Measurements from ENCODE around the gene DTX4. TPM values are rescaled to one million over a fixed set of nuclear protein-coding genes. Genes with fewer than 3 reads are reported as not detected.

DTX4 gene
- total RNA-seq, 6 experiments from 2014 or later, result 10.8 to 49.1 (median 22.6) TPM

DNA sequence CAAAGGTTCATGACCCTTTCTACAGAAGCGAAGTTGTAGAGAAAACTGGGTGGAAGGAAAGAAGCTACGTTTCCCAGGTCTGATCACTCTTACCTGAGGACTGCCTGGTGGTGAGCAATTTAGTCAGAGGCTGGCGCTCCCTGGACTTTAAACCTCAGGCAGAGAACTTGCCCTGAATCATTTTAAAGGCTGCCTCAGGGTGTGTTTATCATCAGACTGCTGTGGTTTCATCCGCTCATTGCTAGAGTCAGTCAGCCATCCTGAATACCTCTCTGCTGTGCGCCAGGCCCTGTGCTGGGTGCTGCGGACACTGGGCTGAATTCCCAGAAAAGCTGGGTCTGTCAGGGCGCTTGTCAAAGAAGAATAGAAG is 2.7 kb downstream of the DTX4 start:
- intact Hi-C loops (cut with DNase I), result loop anchor here in 1 of 2 donors (5.0 kb wide), 1 partner anchor 33 kb away; no protein-coding TSS in a partner anchor
- peak overlapping the region; percentile 0 to 74 (median 15) for H3K4me3 ChIP-seq
- peaks cover 0 to 34% (median 11%) of the 10 kb centered on the region in 4 donors for H3K4me1 ChIP-seq
- DNase-seq, result peak in 2 of 3 donors; percentile 57 to 62
- WGBS (ENCODE audit: insufficient coverage, low coverage, low lambda C conversion rate, missing lambda C conversion rate), result 23% methylated on average over 2 of the region's 7 CpGs
- no peaks in the 10 kb centered on the region for H3K36me3 ChIP-seq
- peak overlapping the region; percentile 78 to 91 (median 79) for H3K27ac ChIP-seq
- no peaks in the 10 kb centered on the region for H3K9me3 ChIP-seq
- ATAC-seq, result peak; percentile 22 to 57 (median 49)
- H3K27me3 ChIP-seq, result no peaks in the 10 kb centered on the region
- peak; percentile 49 for TF ChIP-seq POLR2A (IDR thresholded peaks at IDR 0.05)
- TF ChIP-seq, protein P1, sequence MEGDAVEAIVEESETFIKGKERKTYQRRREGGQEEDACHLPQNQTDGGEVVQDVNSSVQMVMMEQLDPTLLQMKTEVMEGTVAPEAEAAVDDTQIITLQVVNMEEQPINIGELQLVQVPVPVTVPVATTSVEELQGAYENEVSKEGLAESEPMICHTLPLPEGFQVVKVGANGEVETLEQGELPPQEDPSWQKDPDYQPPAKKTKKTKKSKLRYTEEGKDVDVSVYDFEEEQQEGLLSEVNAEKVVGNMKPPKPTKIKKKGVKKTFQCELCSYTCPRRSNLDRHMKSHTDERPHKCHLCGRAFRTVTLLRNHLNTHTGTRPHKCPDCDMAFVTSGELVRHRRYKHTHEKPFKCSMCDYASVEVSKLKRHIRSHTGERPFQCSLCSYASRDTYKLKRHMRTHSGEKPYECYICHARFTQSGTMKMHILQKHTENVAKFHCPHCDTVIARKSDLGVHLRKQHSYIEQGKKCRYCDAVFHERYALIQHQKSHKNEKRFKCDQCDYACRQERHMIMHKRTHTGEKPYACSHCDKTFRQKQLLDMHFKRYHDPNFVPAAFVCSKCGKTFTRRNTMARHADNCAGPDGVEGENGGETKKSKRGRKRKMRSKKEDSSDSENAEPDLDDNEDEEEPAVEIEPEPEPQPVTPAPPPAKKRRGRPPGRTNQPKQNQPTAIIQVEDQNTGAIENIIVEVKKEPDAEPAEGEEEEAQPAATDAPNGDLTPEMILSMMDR (IDR thresholded peaks at IDR 0.05), result no peak

DNA sequence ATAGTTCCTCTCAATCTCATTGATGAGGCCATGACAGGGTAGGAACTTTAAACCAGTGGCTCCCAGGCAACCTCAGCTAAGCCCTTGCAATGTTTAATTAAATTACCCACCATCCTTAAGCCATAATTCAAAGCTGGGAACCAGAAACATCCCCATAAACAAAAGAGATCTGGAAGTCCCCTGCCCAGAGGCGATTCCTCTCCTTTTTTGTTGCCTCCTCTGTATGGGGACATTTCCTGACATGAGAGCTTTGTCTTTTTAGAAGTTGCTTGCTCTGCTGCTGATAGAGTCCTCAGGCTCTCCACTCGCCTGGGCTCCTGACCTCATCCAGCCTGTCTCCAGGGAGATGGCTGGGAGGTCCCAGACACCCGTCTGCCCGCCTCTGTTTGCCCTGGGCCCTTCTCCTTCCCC is 3.2 kb downstream of the DTX4 start:
- peak overlapping the region; percentile 78 to 91 (median 79) for H3K27ac ChIP-seq
- peak in 1 of 3 donors; percentile 33 for DNase-seq
- peak overlapping the region in 1 of 3 donors; percentile 74 for H3K4me3 ChIP-seq
- intact Hi-C loops (cut with DNase I), result no loop called here
- 35% methylated on average over 4 of the region's 4 CpGs for WGBS (ENCODE audit: insufficient coverage, low coverage, low lambda C conversion rate, missing lambda C conversion rate)
- TF ChIP-seq POLR2A (IDR thresholded peaks at IDR 0.05), result no peak
- peaks cover 0 to 34% (median 11%) of the 10 kb centered on the region in 4 donors for H3K4me1 ChIP-seq
- no peaks in the 10 kb centered on the region for H3K36me3 ChIP-seq
- H3K9me3 ChIP-seq, result no peaks in the 10 kb centered on the region
- ATAC-seq, result no peak
- no peaks in the 10 kb centered on the region for H3K27me3 ChIP-seq

DNA sequence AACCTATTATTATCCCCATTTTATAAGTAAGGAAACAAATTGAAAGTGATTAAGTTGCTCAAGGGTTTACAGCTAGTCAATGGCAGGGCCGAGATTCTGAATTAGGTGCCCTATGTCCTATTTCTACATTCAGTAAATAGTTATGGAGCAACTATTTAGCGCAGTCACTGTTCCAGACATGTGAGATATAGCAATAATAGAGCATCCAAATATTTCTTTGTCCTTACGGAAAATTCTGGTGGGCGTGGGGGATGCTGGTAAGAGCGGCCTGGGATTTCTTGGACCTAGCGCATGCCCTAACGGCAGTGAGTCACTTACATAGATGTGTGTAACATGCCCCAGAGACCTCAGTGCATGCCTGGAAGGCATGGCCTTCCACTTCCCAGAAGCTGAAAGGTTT is 4.4 kb downstream of the DTX4 start:
- TF ChIP-seq, protein P1 (IDR thresholded peaks at IDR 0.05), result no peak
- TF ChIP-seq POLR2A (IDR thresholded peaks at IDR 0.05), result peak; percentile 5
- Histone ChIP-seq H3K27ac (peak overlapping the region; percentile 78 to 91 (median 79)), H3K36me3 (no peaks in the 10 kb centered on the region), H3K4me3 (no peak overlapping the region), H3K4me1 (peaks cover 0 to 34% (median 11%) of the 10 kb centered on the region in 4 donors), H3K27me3 (no peaks in the 10 kb centered on the region), H3K9me3 (no peaks in the 10 kb centered on the region)
- WGBS (ENCODE audit: insufficient coverage, low coverage, low lambda C conversion rate, missing lambda C conversion rate), result 48% methylated on average over 7 of the region's 7 CpGs
- intact Hi-C loops (cut with DNase I), result no loop called here
- peak in 3 of 4 donors; percentile 5 to 35 (median 19) for ATAC-seq
- peak in 1 of 3 donors; percentile 62 for DNase-seq

DNA sequence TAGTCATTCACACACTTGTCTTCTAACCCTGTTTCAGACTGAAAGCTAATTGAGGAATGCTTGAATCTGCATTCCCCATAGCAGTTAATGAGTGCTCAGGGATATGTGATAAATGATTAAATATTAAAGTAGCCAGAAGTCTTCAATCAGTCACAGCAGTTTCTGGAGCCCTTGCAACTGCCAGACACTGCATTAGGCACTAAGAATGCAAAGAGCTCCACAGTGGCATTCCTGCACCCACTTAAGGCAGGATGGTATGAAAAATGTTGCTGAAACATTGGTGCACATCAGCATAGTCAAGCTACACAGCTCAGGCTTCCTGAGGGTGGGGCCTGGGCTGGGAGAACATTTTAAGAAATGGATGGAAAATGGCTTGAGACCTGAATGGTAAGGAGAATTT is 6.5 kb downstream of the DTX4 start:
- H3K27me3 ChIP-seq, result no peaks in the 10 kb centered on the region
- intact Hi-C loops (cut with DNase I), result no loop called here
- no peak overlapping the region for H3K4me3 ChIP-seq
- H3K4me1 ChIP-seq, result peaks cover 0 to 35% (median 11%) of the 10 kb centered on the region in 4 donors
- ATAC-seq (no peak), DNase-seq (no peak)
- peaks cover 0 to 4% (median 2%) of the 10 kb centered on the region in 4 donors for H3K36me3 ChIP-seq
- no peaks in the 10 kb centered on the region for H3K9me3 ChIP-seq
- no peak for TF ChIP-seq POLR2A (IDR thresholded peaks at IDR 0.05)
- no peak overlapping the region for H3K27ac ChIP-seq

DNA sequence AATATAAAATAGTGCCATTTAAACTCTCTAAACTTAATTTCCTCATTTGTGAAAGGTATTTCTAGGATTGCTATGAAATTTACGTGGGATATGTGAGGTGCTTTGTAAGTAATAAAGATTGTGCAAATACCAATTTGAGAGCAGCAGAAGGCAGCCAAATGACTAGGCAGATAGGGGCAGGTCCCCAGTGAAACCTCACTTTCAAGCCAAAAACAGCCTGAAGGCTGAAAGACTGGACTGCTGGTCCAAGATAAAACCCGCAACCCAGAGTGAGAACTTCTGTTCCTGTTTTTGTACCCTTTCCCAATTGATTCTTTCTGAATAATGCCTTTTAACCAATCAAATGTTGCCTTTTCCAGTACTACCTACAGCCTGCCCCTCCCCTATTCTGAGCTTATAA is 7.2 kb downstream of the DTX4 start:
- Histone ChIP-seq H3K4me1 (peaks cover 0 to 42% (median 11%) of the 10 kb centered on the region in 4 donors), H3K27me3 (no peaks in the 10 kb centered on the region), H3K9me3 (no peaks in the 10 kb centered on the region), H3K36me3 (peaks cover 0 to 4% (median 2%) of the 10 kb centered on the region in 4 donors), H3K4me3 (no peak overlapping the region), H3K27ac (no peak overlapping the region)
- no peak for DNase-seq
- no peak for TF ChIP-seq POLR2A (IDR thresholded peaks at IDR 0.05)
- TF ChIP-seq, protein P1 (IDR thresholded peaks at IDR 0.05), result no peak
- intact Hi-C loops (cut with DNase I), result no loop called here
- ATAC-seq, result no peak
- 71% methylated on average over 2 of the region's 2 CpGs for WGBS (ENCODE audit: insufficient coverage, low coverage, low lambda C conversion rate, missing lambda C conversion rate)

Data from right lobe of liver (tissue), 6 donors.